PFSK-1 (cell line): ENCODE measurements around the gene GNAS.

Source experiments
- FOXP2 ChIP-seq: optimal IDR thresholded peaks from 2 replicates; pipeline ENCODE3; 2011; ENCODE audit warnings: borderline replicate concordance, control low read depth, inconsistent platforms; ENCODE audit not compliant: insufficient read depth; ENCODE audit errors: extremely low read length, extremely low read depth
- POLR2AphosphoS5 ChIP-seq: IDR thresholded peaks from 2 replicates; pipeline ENCODE4 v1.6.1; 2012; ENCODE audit warnings: low read depth, mild to moderate bottlenecking, control low read depth, low read length, moderate library complexity
- REST ChIP-seq, 2 experiments: IDR thresholded peaks; 2 replicates each; pipeline versions ENCODE4 v1.6.1 to v1.8.0; 2011 to 2012; ENCODE audit warnings: low read depth in 2 of 2, low read length in 2 of 2, control low read depth in 1 of 2, inconsistent platforms in 1 of 2, mild to moderate bottlenecking in 1 of 2, moderate library complexity in 1 of 2; ENCODE audit not compliant: insufficient read depth in 1 of 2
- SIN3A ChIP-seq: IDR thresholded peaks from 2 replicates; pipeline ENCODE4 v1.6.1; 2012; ENCODE audit warnings: mild to moderate bottlenecking, low read length, moderate library complexity, borderline replicate concordance; ENCODE audit not compliant: insufficient read depth
- TAF1 ChIP-seq: IDR thresholded peaks from 2 replicates; pipeline ENCODE4 v1.6.1; 2012; ENCODE audit warnings: low read length, control low read depth, borderline replicate concordance; ENCODE audit not compliant: insufficient read depth

The GNAS gene

GRCh38 chr20:58905236-58905635, 52.7 kb downstream of the GNAS start:
- TF ChIP-seq POLR2AphosphoS5: no peak
- TF ChIP-seq TAF1: no peak
- no peak for TF ChIP-seq SIN3A
- no peak for TF ChIP-seq REST (IDR thresholded peaks at IDR 0.05; ENCODE audit: insufficient read depth in 1 of 2, low read depth in 2 of 2, low read length in 2 of 2)
- TF ChIP-seq FOXP2: no peak

- TF ChIP-seq POLR2AphosphoS5 (no peak), REST (IDR thresholded peaks at IDR 0.05; ENCODE audit: insufficient read depth in 1 of 2, low read depth in 2 of 2, low read length in 2 of 2) (no peak), TAF1 (no peak), SIN3A (no peak), FOXP2 (no peak)
Observed at GRCh38 chr20:58906111-58906510, 53.6 kb downstream of the GNAS start.

- TF ChIP-seq REST (IDR thresholded peaks at IDR 0.05; ENCODE audit: insufficient read depth in 1 of 2, low read depth in 2 of 2, low read length in 2 of 2) (no peak), POLR2AphosphoS5 (no peak; the same call in 1 of the 2 replicates), TAF1 (no peak), FOXP2 (no peak), SIN3A (no peak)
Observed at GRCh38 chr20:58906894-58907293, 54.4 kb downstream of the GNAS start.

GRCh38 chr20:58907320-58908137, 55.0 kb downstream of the GNAS start:
- TF ChIP-seq TAF1: no peak
- no peak for TF ChIP-seq FOXP2
- no peak; the same call in 1 of the 2 replicates for TF ChIP-seq POLR2AphosphoS5
- no peak for TF ChIP-seq REST (IDR thresholded peaks at IDR 0.05; ENCODE audit: insufficient read depth in 1 of 2, low read depth in 2 of 2, low read length in 2 of 2)
- TF ChIP-seq SIN3A: no peak
